Measurements from ENCODE around the gene C5orf24. TPM values are rescaled to one million over a fixed set of nuclear protein-coding genes. Genes with fewer than 3 reads are reported as not detected.
"Not testable (repeated sequence)": the region's sequence is repeated elsewhere in the genome, so short reads cannot be mapped to it uniquely, and the experiment has no call there.

Gene C5orf24
- total RNA-seq, 4 donors from 2014 or later = 40.2 to 50.0 (median 45.8) TPM

DNA sequence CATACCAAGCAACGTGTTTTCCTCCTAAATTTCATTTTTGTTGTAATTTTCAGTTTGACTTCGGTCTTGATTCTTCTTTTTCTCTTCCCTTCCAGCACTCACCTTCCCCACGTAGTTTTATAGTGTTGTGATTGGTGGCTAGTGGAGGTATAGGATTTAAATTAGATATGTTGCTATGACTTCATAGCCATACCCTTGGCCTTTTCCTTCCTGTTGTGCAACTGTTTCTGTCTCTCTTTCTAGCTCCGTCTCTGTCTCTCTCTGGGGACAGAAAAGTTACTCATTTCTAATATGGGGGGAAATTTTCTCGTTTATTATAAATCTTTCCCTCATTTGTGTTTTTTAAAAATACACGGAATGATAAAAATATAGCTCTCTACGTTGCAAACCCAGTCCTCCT is 20.6 kb upstream of the C5orf24 start:
- Histone ChIP-seq H3K36me3 (peaks cover 0 to 90% (median 0%) of the 10 kb centered on the region in 3 donors), H3K27me3 (no peaks in the 10 kb centered on the region), H3K27ac (no peak overlapping the region), H3K4me3 (no peak overlapping the region), H3K9me3 (no peaks in the 10 kb centered on the region), H3K4me1 (no peaks in the 10 kb centered on the region)
- no peak for DNase-seq (ENCODE audit: low spot score in 2 of 2)
- TF ChIP-seq POLR2A (IDR thresholded peaks at IDR 0.05) = no peak
- no peak for TF ChIP-seq EP300 (IDR thresholded peaks at IDR 0.05)
- no peak for TF ChIP-seq CTCF (IDR thresholded peaks at IDR 0.05)
- WGBS, 2 donors = 89 to 94% methylated on average over 7 of the region's 7 CpGs

GRCh38 chr5:134833340-134834032 is 12.3 kb upstream of the C5orf24 start:
- Histone ChIP-seq H3K4me3 (no peak overlapping the region), H3K9me3 (no peaks in the 10 kb centered on the region), H3K27ac (no peak overlapping the region), H3K36me3 (peaks cover 0 to 68% (median 3%) of the 10 kb centered on the region in 3 donors), H3K27me3 (no peaks in the 10 kb centered on the region), H3K4me1 (no peaks in the 10 kb centered on the region)
- TF ChIP-seq EP300 (IDR thresholded peaks at IDR 0.05) (no peak), CTCF (IDR thresholded peaks at IDR 0.05) (no peak), POLR2A (IDR thresholded peaks at IDR 0.05) (no peak)
- DNase-seq (ENCODE audit: low spot score in 2 of 2) = no peak
- 87 to 89% methylated on average over 3 of the region's 3 CpGs for WGBS, 2 donors

DNA sequence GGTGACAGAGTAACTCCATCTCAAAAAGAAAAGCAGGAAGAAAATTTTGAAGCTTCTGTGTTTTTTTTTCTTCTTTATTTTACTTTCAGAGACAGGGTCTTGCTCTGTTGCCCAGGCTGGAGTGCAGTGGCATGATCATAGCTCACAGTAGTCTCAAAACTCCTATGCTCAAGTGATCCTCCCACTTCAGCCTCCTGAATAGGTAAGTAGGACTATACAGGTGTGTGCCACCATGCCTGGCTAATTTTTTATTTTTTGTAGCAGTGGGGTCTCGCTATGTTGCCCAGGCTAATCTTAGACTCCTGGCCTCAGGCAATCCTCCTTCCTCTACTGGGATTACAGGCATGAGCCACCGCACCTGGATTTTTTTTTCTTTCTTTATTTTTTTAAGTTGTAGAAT is 10.1 kb upstream of the C5orf24 start:
- H3K9me3 ChIP-seq = no peaks in the 10 kb centered on the region
- no peaks in the 10 kb centered on the region for H3K4me1 ChIP-seq
- H3K27ac ChIP-seq = no peak overlapping the region
- H3K4me3 ChIP-seq = no peak overlapping the region
- H3K27me3 ChIP-seq = no peaks in the 10 kb centered on the region
- 93 to 98% methylated on average over 2 of the region's 2 CpGs for WGBS, 2 donors
- no peak for DNase-seq (ENCODE audit: low spot score in 2 of 2)
- peaks cover 0 to 74% (median 3%) of the 10 kb centered on the region in 3 donors for H3K36me3 ChIP-seq
- TF ChIP-seq EP300 (IDR thresholded peaks at IDR 0.05) (no peak), POLR2A (IDR thresholded peaks at IDR 0.05) (no peak), CTCF (IDR thresholded peaks at IDR 0.05) (no peak)

DNA sequence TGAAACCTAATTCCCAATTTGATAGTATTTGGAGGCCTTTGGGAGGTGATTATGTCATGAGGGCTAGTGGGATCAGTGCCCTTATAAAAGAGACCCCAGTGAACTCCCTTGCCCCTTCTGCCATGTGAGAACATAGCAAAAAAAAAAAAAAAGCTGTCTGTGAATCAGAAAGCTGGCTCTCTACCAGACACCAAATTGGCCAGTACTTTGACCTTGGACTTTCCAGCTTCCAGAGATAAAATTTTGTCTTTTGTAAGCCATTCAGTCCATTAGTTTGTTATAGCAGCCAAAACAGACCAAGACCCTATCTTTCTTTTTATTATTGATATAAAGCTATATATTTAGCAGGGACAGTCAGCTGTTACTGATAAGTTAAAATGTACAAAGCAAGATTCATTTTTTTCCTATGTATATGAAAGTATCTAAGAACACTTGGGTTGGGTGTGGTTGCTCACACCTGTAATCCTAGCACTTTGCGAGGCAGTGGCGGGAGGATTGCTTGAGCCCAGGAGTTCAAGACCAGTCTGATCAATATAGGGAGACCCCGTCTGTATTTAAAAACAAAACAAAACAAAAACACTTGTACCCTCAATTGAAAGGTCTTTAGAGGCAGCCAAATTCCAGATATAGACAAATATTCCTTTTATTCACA is 8.1 kb upstream of the C5orf24 start:
- TF ChIP-seq EP300 (IDR thresholded peaks at IDR 0.05) = no peak
- Histone ChIP-seq H3K4me1 (no peaks in the 10 kb centered on the region), H3K9me3 (no peaks in the 10 kb centered on the region), H3K27ac (no peak overlapping the region), H3K27me3 (no peaks in the 10 kb centered on the region), H3K36me3 (peaks cover 0 to 67% (median 3%) of the 10 kb centered on the region in 3 donors), H3K4me3 (no peak overlapping the region)
- WGBS, 2 donors = 84 to 89% methylated on average over 3 of the region's 3 CpGs
- DNase-seq (ENCODE audit: low spot score in 2 of 2) = no peak

DNA sequence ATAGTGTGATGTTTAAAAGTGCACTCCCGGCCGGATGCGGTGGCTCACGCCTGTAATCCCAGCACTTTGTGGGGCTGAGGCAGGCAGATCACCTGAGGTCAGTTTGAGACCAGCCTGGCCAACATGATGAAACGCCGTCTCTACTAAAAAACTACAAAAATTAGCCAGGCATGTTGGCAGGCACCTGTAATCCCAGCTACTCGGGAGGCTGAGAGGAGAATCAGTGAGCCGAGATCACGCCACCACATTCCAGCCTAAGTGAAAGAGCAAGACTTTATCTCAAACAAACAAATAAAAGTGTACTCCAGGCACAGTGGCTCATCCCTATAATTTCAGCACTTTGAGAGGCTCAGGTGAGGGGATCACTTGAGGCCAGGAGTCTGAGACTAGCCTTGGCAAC is 7.4 kb upstream of the C5orf24 start:
- not testable (repeated sequence) for H3K27me3 ChIP-seq; DNase-seq (ENCODE audit: low spot score in 2 of 2); H3K4me1 ChIP-seq; H3K4me3 ChIP-seq; H3K9me3 ChIP-seq; H3K27ac ChIP-seq
- WGBS, 2 donors = 95 to 96% methylated on average over 9 of the region's 9 CpGs
- peaks cover 0 to 62% (median 3%) of the 10 kb centered on the region in 3 donors for H3K36me3 ChIP-seq

GRCh38 chr5:134840811-134841210 is 5.0 kb upstream of the C5orf24 start:
- Histone ChIP-seq H3K4me3 (no peak overlapping the region), H3K27ac (no peak overlapping the region), H3K27me3 (no peaks in the 10 kb centered on the region), H3K4me1 (peaks cover 0 to 8% (median 4%) of the 10 kb centered on the region in 4 donors), H3K36me3 (peaks cover 0 to 41% (median 3%) of the 10 kb centered on the region in 3 donors), H3K9me3 (no peaks in the 10 kb centered on the region)
- TF ChIP-seq EP300 (IDR thresholded peaks at IDR 0.05) = no peak
- no peak for TF ChIP-seq POLR2A (IDR thresholded peaks at IDR 0.05)
- TF ChIP-seq CTCF (IDR thresholded peaks at IDR 0.05) = no peak
- WGBS, 2 donors = 83 to 90% methylated on average over 3 of the region's 3 CpGs
- DNase-seq (ENCODE audit: low spot score in 2 of 2) = no peak
